Upper lobe of left lung (tissue), 6 donors: ENCODE results near the gene AGBL1. TPM values are rescaled to one million over a fixed set of nuclear protein-coding genes. Genes with fewer than 3 reads are reported as not detected.

Source experiments
- ATAC-seq, 2 donors: fragments of 200-7000 bp; cut with Tn5 transposase; one replicate each; pipeline ENCODE4 v1.9.1; 2022; ENCODE audit warnings: mild to moderate bottlenecking in 2 of 2, moderate library complexity in 2 of 2; ENCODE audit not compliant: low FRiP score in 2 of 2
- DNase-seq, 2 donors: peaks; one replicate each; pipeline ENCODE4 v3.0.0-alpha.2; 2019 to 2020
- H3K27ac ChIP-seq, 4 donors: fragments of 200-600 bp; sonication (generic); one replicate each; pipeline ENCODE4 v1.5.1; 2016 to 2019
- H3K27me3 ChIP-seq, 4 donors: fragments of 200-600 bp; sonication (generic); one replicate each; pipeline ENCODE4 v1.5.1; 2017 to 2019
- H3K36me3 ChIP-seq, 4 donors: fragments of 200-600 bp; sonication (generic); one replicate each; pipeline ENCODE4 v1.5.1; 2016 to 2019
- H3K4me1 ChIP-seq, 4 donors: fragments of 200-600 bp; sonication (generic); one replicate each; pipeline ENCODE4 v1.5.1; 2018 to 2019
- H3K4me3 ChIP-seq, 4 donors: fragments of 200-600 bp; sonication (generic); one replicate each; pipeline ENCODE4 v1.5.1; 2017 to 2019; ENCODE audit warnings: mild to moderate bottlenecking in 2 of 4, moderate library complexity in 1 of 4
- H3K9me3 ChIP-seq, 4 donors: fragments of 200-600 bp; sonication (generic); one replicate each; pipeline ENCODE4 v1.5.1; 2018 to 2019
- CTCF ChIP-seq, 6 experiments: fragments of 450-650 bp in 4 of 6; fragments of 200-600 bp in 2 of 6; sonication (generic) in 2 of 6; IDR thresholded peaks; one replicate each; pipeline ENCODE4 v1.5.1; 2016 to 2019; ENCODE audit warnings: antibody characterized with exemption in 6 of 6
- EP300 ChIP-seq, 4 donors: sonication (generic); formaldehyde crosslinking; IDR thresholded peaks; one replicate each; pipeline ENCODE4 v1.5.1; 2017; ENCODE audit warnings: antibody characterized with exemption in 4 of 4, control low read depth in 2 of 4
- POLR2A ChIP-seq, 4 donors: fragments of 450-650 bp; IDR thresholded peaks; one replicate each; pipeline ENCODE4 v1.5.1; 2016 to 2017; ENCODE audit warnings: antibody characterized with exemption in 4 of 4, mild to moderate bottlenecking in 2 of 4
- POLR2AphosphoS5 ChIP-seq, 2 donors: sonication (generic); formaldehyde crosslinking; IDR thresholded peaks; one replicate each; pipeline ENCODE4 v1.5.1; 2017; ENCODE audit warnings: antibody characterized with exemption in 2 of 2
- WGBS, 2 donors: methylation state at CpG; one replicate each; pipeline ENCODE4 v1.1.5; 2017 to 2018; 5-methylcytosine and 5-hydroxymethylcytosine counted together
- total RNA-seq, 6 donors: library from RNA; depleted of rRNA in 4 of 6; stranded (reverse); fragments of >200 nt in 4 of 6; gene quantifications; one replicate each; pipeline versions ENCODE4 v1.1.0 to v1.2.1, GENCODE V29; 2016 to 2021
- donor health status: DM: no; HTN: no; CAD: no; lungs with moderate emphysema.
- donor health status: DM: no; HTN: yes; CAD: no; lungs with severe emphysema.

Gene AGBL1
- total RNA-seq, 6 donors from 2014 or later = 3.1 to 23.0 (median 14.5) TPM

- H3K27me3 ChIP-seq = no peaks in the 10 kb centered on the region
- DNase-seq (no peak), ATAC-seq (no peak)
- no peaks in the 10 kb centered on the region for H3K36me3 ChIP-seq
- TF ChIP-seq POLR2AphosphoS5 (IDR thresholded peaks at IDR 0.05) = no peak
- WGBS, 2 donors = 68 to 80% methylated on average over 7 of the region's 7 CpGs
- no peaks in the 10 kb centered on the region for H3K9me3 ChIP-seq
- H3K4me3 ChIP-seq = no peak overlapping the region
- H3K4me1 ChIP-seq = no peaks in the 10 kb centered on the region
- H3K27ac ChIP-seq = no peak overlapping the region
Observed at GRCh38 chr15:86199467-86200145, 119.9 kb downstream of the AGBL1 start.

- Histone ChIP-seq H3K27me3 (no peaks in the 10 kb centered on the region), H3K27ac (no peak overlapping the region), H3K4me3 (no peak overlapping the region), H3K4me1 (no peaks in the 10 kb centered on the region), H3K9me3 (no peaks in the 10 kb centered on the region), H3K36me3 (no peaks in the 10 kb centered on the region)
- ATAC-seq (no peak), DNase-seq (no peak)
- TF ChIP-seq POLR2A (IDR thresholded peaks at IDR 0.05) = no peak
- no peak for TF ChIP-seq EP300 (IDR thresholded peaks at IDR 0.05)
- no peak for TF ChIP-seq POLR2AphosphoS5 (IDR thresholded peaks at IDR 0.05)
- TF ChIP-seq CTCF (IDR thresholded peaks at IDR 0.05) = no peak
- WGBS, 2 donors = 81 to 94% methylated on average over 3 of the region's 3 CpGs
Observed at GRCh38 chr15:86201313-86202008, 121.8 kb downstream of the AGBL1 start.

- ATAC-seq (no peak), DNase-seq (no peak)
- Histone ChIP-seq H3K36me3 (no peaks in the 10 kb centered on the region), H3K4me1 (no peaks in the 10 kb centered on the region), H3K9me3 (no peaks in the 10 kb centered on the region), H3K4me3 (no peak overlapping the region), H3K27ac (no peak overlapping the region), H3K27me3 (no peaks in the 10 kb centered on the region)
- TF ChIP-seq CTCF (IDR thresholded peaks at IDR 0.05) (no peak), EP300 (IDR thresholded peaks at IDR 0.05) (no peak), POLR2A (IDR thresholded peaks at IDR 0.05) (no peak), POLR2AphosphoS5 (IDR thresholded peaks at IDR 0.05) (no peak)
- WGBS, 2 donors = 42 to 68% methylated on average over 2 of the region's 2 CpGs
Observed at GRCh38 chr15:86203462-86203861, 123.8 kb downstream of the AGBL1 start.

GRCh38 chr15:86205096-86205495 is 125.4 kb downstream of the AGBL1 start:
- DNase-seq (no peak), ATAC-seq (no peak)
- TF ChIP-seq EP300 (IDR thresholded peaks at IDR 0.05) = no peak
- TF ChIP-seq CTCF (IDR thresholded peaks at IDR 0.05) = no peak
- no peak for TF ChIP-seq POLR2AphosphoS5 (IDR thresholded peaks at IDR 0.05)
- TF ChIP-seq POLR2A (IDR thresholded peaks at IDR 0.05) = no peak
- H3K4me1 ChIP-seq = no peaks in the 10 kb centered on the region
- 61 to 62% methylated on average over 2 of the region's 2 CpGs for WGBS, 2 donors
- H3K9me3 ChIP-seq = no peaks in the 10 kb centered on the region
- no peaks in the 10 kb centered on the region for H3K27me3 ChIP-seq
- H3K36me3 ChIP-seq = no peaks in the 10 kb centered on the region
- H3K4me3 ChIP-seq = no peak overlapping the region
- H3K27ac ChIP-seq = no peak overlapping the region

GRCh38 chr15:86213420-86213819 is 133.7 kb downstream of the AGBL1 start:
- H3K4me1 ChIP-seq = no peaks in the 10 kb centered on the region
- H3K27me3 ChIP-seq = no peaks in the 10 kb centered on the region
- DNase-seq (no peak), ATAC-seq (no peak)
- H3K27ac ChIP-seq = no peak overlapping the region
- TF ChIP-seq POLR2AphosphoS5 (IDR thresholded peaks at IDR 0.05) = no peak
- TF ChIP-seq EP300 (IDR thresholded peaks at IDR 0.05) = no peak
- no peak for TF ChIP-seq POLR2A (IDR thresholded peaks at IDR 0.05)
- TF ChIP-seq CTCF (IDR thresholded peaks at IDR 0.05) = no peak
- no peaks in the 10 kb centered on the region for H3K36me3 ChIP-seq
- 67 to 70% methylated on average over 2 to 3 of the region's 3 CpGs for WGBS, 2 donors
- no peak overlapping the region for H3K4me3 ChIP-seq
- peaks cover 0 to 14% (median 2%) of the 10 kb centered on the region in 4 donors for H3K9me3 ChIP-seq
